ENCODE results near the gene PRKCD.
A peak's percentile ranks its signal among the peaks of the same experiment; 100 is the strongest.

The PRKCD gene

GRCh38 chr3:53126601-53127000 lies 34.4 kb upstream of the PRKCD start:
- DNase-seq (ENCODE audit: extremely low read depth, insufficient read length), result no peak
- Histone ChIP-seq H3K36me3 (ENCODE audit: control insufficient read depth, insufficient read depth, low read length) (peaks cover 10% of the 10 kb centered on the region), H3K4me3 (replicated peaks; ENCODE audit: low read depth, low read length) (no peak overlapping the region), H3K27me3 (replicated peaks; ENCODE audit: control insufficient read depth, insufficient read depth, low read length) (no peaks in the 10 kb centered on the region)
- TF ChIP-seq, protein P1, sequence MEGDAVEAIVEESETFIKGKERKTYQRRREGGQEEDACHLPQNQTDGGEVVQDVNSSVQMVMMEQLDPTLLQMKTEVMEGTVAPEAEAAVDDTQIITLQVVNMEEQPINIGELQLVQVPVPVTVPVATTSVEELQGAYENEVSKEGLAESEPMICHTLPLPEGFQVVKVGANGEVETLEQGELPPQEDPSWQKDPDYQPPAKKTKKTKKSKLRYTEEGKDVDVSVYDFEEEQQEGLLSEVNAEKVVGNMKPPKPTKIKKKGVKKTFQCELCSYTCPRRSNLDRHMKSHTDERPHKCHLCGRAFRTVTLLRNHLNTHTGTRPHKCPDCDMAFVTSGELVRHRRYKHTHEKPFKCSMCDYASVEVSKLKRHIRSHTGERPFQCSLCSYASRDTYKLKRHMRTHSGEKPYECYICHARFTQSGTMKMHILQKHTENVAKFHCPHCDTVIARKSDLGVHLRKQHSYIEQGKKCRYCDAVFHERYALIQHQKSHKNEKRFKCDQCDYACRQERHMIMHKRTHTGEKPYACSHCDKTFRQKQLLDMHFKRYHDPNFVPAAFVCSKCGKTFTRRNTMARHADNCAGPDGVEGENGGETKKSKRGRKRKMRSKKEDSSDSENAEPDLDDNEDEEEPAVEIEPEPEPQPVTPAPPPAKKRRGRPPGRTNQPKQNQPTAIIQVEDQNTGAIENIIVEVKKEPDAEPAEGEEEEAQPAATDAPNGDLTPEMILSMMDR (IDR thresholded peaks at IDR 0.05; ENCODE audit: insufficient read depth, low read length, poor library complexity, severe bottlenecking), result no peak

DNA sequence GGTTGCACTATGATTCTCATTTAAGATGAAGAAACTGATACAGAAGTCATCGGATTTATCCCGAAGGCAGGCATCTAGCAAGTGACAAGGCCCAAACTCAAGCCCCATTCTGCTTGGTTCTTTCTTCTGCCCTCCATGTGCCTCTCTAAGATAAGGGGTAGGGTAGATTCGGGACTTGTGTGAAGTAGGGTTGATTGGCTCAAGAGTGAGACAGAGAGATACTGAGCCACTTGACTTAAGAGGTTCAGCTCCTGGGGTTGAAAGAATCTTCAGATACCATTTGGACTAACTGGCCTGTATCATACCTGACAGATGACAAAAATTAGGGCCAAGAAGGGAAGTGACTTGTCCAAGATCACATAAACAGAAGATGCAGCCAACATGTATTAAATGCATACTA lies 31.7 kb upstream of the PRKCD start:
- Histone ChIP-seq H3K4me3 (replicated peaks; ENCODE audit: low read depth, low read length) (peak overlapping the region; percentile 99), H3K36me3 (ENCODE audit: control insufficient read depth, insufficient read depth, low read length) (peaks cover 5% of the 10 kb centered on the region), H3K27me3 (replicated peaks; ENCODE audit: control insufficient read depth, insufficient read depth, low read length) (no peaks in the 10 kb centered on the region)
- DNase-seq (ENCODE audit: extremely low read depth, insufficient read length), result no peak
- TF ChIP-seq, protein P1 (IDR thresholded peaks at IDR 0.05; ENCODE audit: insufficient read depth, low read length, poor library complexity, severe bottlenecking), result no peak

DNA sequence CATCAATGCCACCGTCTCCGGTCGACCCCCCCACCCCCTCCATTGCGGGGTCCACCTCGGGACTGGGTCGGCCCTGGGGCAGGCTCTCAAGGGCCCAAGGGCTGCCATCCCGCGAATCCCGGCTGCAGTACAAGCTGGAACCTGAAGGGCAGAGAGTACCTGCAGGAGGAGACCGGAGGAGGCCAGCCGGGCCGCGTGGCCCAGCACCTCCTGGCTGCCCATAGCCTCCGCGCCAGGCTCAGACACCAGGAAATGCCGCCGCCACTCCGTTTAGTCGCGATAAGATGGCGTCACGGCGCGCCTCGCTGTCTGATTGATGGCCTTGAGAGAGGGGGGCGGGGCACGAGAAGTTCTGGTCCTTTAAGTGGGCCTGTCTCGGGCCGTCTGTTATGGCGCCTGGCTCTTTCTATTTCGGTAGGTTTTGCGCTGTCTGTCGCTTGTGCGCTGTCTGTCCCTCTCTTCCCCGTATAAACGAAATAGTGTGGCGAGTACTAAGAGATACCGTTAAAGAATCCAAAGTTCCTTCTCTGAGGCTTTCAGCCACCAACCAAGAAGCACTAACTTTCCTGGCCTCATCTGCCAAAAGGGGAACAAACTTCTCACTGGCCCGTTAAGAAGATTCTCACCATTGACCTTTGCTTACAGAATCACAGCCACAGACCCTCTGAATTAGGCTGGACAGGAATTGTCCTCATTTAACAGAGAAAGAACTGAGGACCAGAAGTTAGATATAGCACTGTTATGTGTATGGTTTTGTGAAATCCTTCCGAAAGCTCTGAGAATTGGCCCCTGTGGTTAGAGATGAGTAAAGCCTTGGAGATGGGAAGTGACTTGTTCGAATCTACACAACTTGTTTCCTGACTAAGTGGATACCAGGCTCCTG lies 30.6 kb upstream of the PRKCD start, which contains the start of gene RFT1:
TSS of gene RFT1 (minus strand) at position 257 of the 883 bp plus-strand sequence. CDS start at position 222, 35 bp downstream.
- TF ChIP-seq, protein P1 (IDR thresholded peaks at IDR 0.05; ENCODE audit: insufficient read depth, low read length, poor library complexity, severe bottlenecking), result no peak
- Histone ChIP-seq H3K36me3 (ENCODE audit: control insufficient read depth, insufficient read depth, low read length) (peaks cover 3% of the 10 kb centered on the region; the same call in 1 of the 2 replicates), H3K4me3 (replicated peaks; ENCODE audit: low read depth, low read length) (peak within 1 kb of the TSS; percentile 99), H3K27me3 (replicated peaks; ENCODE audit: control insufficient read depth, insufficient read depth, low read length) (no peaks in the 10 kb centered on the region)
- DNase-seq (ENCODE audit: extremely low read depth, insufficient read length), result peak; percentile 91

DNA sequence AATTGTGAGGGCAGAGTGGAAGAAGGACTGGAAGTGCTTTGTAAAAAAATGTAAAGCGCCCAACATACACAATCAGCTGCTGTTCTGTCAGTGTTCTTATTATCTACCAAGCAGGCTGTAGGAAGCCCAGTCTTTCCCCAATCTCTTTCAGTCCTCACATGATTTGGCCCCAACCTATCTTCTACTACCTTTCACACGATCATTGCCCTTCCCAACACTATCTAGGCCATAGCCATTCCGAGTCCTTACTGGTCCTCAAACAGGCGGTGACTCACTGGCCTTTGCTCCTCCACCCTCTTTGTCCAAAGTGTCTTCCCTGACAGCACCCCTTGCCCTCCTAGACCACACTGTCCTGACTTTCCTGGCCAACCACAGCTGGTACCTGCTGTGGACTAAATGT lies 29.9 kb upstream of the PRKCD start:
- no peak for DNase-seq (ENCODE audit: extremely low read depth, insufficient read length)
- Histone ChIP-seq H3K36me3 (ENCODE audit: control insufficient read depth, insufficient read depth, low read length) (no peaks in the 10 kb centered on the region), H3K27me3 (replicated peaks; ENCODE audit: control insufficient read depth, insufficient read depth, low read length) (no peaks in the 10 kb centered on the region), H3K4me3 (replicated peaks; ENCODE audit: low read depth, low read length) (peak overlapping the region; percentile 99)
- TF ChIP-seq, protein P1 (IDR thresholded peaks at IDR 0.05; ENCODE audit: insufficient read depth, low read length, poor library complexity, severe bottlenecking), result no peak

DNA sequence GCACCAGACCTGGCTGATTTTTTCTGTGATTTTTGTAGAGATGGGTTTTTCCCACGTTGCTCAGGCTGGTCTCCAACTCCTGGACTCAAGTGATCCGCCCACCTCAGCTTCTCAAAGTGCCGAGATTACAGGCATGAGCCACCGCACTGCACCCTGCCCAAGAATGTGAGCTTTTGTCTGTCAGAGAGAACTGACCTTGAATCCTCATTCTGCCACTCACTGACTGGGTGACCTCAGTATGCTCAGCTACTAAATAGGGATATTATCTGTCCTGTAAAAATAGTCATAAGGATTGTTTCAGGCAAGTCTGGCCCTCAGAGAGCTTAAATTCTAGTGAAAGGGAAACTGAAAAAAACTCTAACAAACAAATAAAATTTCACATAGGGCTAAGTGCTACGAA lies 28.7 kb upstream of the PRKCD start:
- no peak overlapping the region for H3K4me3 ChIP-seq (replicated peaks; ENCODE audit: low read depth, low read length)
- TF ChIP-seq, protein P1 (IDR thresholded peaks at IDR 0.05; ENCODE audit: insufficient read depth, low read length, poor library complexity, severe bottlenecking), result no peak
- no peaks in the 10 kb centered on the region for H3K36me3 ChIP-seq (ENCODE audit: control insufficient read depth, insufficient read depth, low read length)
- no peak for DNase-seq (ENCODE audit: extremely low read depth, insufficient read length)
- no peaks in the 10 kb centered on the region for H3K27me3 ChIP-seq (replicated peaks; ENCODE audit: control insufficient read depth, insufficient read depth, low read length)

Data from GM06990 (cell line).